Inflammatory macrophage treated with lipopolysaccharide for 1 hour (primary cell): Measurements from ENCODE around the gene DHFR.
"Not testable (repeated sequence)": the region's sequence is repeated elsewhere in the genome, so short reads cannot be mapped to it uniquely, and the experiment has no call there.

Experiments used
- DNase-seq, 2 donors: peaks; one replicate each; pipeline ENCODE4 v3.0.0-alpha.2; 2020 to 2022

The DHFR gene

DNA sequence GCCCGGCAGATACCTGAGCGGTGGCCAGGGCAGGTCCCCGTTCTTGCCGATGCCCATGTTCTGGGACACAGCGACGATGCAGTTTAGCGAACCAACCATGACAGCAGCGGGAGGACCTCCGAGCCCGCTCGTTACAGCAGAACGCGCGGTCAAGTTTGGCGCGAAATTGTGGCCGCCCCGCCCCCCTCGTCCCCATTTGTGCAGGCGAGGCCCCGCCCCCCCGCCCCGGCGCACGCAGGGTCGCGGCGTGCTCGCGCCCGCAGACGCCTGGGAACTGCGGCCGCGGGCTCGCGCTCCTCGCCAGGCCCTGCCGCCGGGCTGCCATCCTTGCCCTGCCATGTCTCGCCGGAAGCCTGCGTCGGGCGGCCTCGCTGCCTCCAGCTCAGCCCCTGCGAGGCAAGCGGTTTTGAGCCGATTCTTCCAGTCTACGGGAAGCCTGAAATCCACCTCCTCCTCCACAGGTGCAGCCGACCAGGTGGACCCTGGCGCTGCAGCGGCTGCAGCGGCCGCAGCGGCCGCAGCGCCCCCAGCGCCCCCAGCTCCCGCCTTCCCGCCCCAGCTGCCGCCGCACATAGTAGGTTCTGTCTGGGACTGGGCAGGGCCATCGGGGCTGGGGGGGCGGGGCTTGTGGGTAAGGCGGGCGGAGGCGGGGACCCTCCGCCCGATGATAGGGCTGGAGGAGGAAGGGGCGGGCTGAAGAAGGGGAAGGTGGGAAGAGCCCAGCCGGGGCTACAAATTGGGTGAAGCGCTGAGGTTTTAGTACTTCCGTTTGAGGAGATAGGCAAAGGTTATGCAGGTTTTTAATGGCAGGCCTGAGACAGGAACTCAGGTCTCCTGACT, at the start of gene DHFR, which contains the start of gene MSH3:
DHFR (minus strand) TSS at position 593 of the 840 bp plus-strand sequence; CDS start at position 99, 494 bp downstream.
MSH3 (plus strand) TSS at position 262 of the 840 bp plus-strand sequence; CDS start at position 338, 76 bp downstream.
- peak; percentile 88 to 90 for DNase-seq

DNA sequence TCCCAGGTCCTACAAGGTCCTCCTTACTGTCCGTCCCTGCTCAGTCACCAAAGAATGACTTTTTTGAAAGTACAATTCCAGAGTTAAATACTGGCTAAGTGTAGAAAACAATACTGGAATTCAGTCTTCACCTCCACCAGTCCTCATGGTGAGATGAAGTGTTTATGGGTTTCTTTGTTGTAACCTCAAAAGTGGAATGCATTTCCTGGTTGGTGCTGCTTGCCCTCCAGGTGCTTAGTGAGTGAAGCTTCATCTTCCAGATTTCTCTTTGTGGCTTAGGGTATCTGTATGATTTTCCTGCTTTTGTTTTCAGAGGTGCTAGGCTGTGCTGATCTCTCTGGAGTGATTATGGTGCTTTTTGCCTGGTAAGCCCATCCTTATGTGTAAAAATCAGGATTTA, 49.4 kb upstream of the DHFR start:
- no peak for DNase-seq

DNA sequence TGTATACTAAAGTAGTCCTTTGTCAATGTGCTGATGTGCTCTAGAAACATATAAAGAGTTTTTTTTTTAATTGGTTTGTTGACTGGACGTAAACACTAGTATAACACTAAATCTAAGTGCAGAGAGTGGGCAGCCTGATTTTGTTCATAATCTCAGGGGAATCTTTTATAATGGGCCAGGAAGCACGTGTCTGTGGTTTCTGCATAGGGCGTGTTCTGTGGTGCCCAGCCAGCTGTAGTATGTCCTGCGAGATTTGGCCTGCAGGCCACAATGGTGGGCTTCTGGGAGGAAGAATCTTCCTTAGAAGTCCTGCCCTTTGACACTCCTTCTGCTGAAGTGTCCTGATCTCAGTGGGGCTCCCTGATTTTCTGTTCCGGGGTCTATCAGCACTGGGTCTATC, 49.0 kb upstream of the DHFR start:
- no peak for DNase-seq

DNA sequence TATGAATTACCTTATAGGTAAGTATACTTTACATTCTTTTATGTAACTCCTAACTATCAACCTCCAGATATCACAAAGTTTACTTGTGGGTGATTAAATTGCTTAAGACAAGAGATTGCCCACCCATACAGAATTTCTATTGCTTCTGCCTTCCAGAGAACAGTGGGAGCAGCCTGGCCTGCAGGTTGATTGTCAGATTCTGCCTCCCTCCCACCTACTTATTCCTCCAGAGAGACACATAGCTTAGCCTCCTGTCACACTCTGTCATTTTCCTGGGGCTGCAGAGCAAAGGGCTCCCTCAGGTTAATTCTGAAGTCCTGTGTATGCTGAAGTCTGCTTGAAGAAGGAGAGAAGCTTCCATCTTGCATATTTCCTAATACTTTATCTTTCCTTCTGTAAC, 48.5 kb upstream of the DHFR start:
- DNase-seq = no peak

DNA sequence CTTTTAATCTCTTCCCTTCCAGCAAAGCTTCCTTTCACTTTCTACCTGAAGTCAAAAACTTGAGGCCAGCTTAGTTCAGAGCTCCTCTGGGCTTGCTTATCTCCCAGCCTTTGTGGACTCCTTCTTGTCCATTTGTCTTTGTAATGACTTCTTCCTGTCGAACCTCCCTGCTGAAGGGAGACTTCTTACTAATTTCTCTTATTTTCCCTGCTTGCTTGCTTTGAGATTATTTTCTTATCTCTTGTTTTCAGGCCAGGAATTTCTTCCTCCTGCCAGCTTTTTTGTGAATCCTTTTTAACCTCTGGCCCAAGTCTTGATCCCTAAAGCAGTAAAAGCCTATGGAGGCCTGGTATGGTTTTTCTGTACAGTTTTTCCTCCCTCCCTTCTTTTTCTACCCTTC, 46.8 kb upstream of the DHFR start:
- no peak for DNase-seq

DNA sequence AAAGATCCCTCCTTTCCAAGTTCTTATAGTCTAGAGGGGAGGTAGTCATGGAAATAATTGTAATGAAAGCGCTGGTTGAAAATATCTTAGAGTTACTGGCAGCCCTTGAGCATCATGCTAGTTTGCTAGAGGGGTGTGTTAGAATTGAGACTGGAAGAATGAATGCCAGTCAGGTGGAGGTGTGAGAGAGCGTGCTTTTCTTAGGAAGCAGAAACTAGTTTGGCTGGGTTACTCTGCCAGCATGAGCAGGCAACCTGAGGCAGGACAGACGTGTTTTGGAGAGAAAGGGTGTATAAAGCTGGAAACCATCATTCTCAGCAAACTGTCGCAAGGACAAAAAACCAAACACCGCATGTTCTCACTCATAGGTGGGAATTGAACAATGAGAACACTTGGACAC, 43.6 kb upstream of the DHFR start:
- DNase-seq = no peak

DNA sequence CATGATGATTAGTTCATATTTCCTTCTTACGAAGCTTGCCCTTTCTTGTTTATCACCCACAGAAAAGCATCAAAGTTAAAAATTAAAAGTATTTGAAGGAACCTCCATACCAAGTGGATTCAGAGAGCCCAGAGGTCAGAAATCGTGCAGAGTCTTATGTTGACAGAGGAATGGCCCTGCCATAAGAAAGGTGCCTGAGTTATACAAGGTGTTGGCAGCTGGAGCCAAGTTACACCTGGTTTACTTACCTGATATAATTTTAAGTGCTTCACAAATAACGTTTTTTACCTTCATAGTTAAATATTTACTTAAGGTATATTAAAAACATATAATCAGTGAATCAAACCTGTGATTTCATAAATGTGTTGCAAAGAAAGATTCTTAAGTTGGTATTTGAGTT, 42.3 kb upstream of the DHFR start:
- DNase-seq = no peak

DNA sequence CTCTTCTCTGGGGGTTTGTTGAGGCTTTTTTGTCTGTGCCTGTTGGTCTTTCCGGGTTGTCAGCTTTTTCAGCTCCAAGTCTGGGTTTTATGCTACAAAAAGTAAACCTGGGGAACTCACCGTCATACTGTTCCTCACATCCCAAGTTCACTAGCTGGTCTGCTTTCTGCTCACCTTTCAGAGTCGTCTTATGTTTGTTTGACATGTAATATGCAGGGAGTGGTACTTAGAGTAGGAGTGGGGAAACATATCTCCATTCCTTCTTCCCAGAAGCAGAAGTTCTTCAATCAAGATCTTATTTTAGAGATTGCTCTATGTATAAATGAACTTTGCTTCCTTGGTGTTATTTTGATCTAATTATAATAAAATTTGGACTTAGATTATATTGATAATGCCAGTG, 41.7 kb upstream of the DHFR start:
- no peak for DNase-seq

DNA sequence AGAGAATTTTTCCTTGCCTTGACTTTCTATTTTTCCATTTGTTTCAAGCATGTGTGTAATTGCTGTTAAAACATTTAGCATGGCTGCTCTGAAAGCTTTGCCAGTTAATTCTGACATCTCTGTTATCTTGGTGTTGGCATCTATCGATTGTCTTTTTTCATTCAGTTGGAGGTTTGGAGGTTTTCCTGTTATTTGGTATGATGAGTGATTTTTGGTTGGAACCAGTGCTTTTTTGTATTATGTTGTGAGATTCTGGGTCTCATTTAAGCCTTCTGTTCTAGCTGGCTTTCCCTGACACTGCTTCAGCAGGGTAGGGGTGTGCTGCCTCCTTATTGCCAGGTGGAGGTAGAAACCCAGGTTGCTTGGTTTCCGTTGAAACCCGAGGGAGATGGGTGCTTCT, 40.9 kb upstream of the DHFR start:
- no peak for DNase-seq

DNA sequence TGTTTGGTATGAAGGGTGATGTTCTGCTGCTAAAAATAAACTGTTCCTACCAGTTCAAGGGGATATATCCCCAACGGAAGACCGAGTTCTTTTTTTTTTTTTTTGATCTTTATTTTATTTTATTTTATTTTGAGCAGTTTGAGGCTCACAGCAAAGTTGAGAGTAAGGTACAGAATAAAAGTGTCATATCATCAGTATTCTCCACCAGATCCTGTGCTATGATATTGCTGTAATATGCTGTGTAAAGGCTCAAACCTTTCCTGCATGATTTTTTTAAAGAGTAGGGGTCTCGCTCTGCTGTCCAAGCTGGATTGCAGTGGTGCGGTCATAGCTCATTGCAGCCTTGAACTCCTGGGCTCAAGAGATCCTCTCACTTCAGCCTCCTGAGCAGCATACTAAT, 34.8 kb upstream of the DHFR start:
- no peak for DNase-seq

DNA sequence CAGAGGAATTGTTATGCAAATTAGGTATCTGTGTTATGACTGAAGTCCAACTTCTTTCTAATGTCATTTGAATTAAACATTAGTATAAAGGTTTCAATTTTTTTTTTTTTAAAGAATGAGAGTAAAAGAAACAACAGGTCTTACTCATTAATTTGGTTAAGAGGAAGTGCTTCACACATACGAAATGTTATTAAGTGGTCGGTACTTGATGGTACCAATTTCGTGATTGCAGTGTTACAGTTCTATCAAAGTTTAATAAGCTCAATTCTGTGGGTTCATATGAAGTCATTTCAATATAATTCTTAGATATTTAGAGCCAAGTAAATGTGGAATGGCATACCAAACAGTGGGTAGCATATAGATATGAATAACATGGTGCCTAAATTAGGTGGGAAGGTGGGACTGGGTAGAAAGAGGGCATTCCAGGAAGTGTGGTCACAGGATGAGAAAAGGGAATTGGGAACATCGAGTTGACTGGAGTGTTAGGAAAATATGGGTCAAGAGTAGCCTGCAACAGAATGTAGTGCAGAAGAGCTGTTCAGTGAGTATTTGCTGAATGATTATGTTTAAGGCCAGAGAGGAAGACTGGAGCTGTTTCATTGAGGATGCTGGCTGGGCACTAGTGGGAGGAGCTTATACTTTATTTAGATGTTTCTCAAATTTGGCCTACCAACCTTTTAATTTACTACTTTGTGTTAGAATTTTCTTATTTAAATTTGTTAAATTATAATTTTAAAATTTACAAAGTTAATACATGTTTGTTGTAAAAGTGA, 34.1 kb upstream of the DHFR start:
- no peak for DNase-seq

DNA sequence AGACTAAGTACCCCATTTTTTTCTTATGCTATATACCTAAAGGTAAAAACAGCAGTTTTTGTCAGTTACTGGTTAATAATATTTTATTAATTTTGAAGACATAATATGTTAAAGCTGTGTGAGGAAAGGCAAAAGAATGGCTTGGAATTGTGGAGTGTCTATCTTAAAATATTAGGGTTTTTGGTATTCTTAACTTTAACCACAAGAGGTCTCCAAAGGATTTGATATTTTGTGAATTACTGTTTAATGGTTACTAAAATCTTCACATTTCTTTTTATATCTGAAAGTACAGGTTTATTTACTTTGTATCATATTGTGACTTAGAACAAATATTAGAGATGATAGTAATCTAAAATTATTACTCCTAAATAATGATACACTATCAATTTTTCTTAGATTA, 32.0 kb upstream of the DHFR start:
- peak; percentile 3 to 33 for DNase-seq

DNA sequence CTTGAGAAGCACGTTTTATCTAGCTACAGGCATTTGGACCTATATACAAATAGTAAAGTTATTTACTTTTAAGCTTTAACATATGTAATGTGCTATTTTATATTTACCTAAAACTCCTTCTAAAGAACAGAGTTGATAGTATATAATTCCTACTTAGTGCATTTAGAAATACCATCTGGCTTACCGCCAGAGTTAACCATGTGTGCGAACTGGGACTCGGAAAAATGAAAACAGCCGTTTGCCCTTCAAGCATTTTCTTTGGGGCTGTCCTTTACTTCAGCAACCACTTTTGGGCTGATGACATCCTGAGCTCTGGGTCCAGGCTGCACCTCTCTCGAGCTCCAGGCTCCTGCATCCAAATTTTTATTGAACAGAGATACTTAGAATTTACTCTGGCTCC, 21.9 kb upstream of the DHFR start:
- no peak for DNase-seq

DNA sequence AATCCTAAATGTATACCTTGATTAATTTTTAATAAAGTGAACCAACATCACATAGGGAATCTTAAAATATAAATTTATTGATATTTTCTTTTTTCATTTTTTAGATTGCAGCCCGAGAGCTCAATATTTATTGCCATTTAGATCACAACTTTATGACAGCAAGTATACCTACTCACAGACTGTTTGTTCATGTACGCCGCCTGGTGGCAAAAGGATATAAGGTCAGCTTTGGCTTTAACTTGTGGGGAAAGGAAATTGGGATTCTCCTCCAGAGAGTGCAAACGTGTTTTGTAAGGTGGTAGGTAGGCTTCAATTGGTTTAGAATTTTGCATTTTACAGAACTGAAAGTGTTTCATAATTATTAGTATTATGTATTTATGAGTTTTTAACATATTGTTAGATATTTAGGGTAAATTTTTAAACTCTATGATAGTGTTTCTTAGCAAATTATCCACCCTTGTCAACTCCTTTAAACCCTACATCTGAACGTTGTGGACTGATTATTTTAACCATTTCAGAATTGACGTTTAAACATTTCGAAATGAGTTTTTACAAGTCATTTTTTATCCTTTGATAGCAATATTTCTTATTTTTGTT, 17.5 kb upstream of the DHFR start:
- peak; percentile 49 to 85 for DNase-seq

DNA sequence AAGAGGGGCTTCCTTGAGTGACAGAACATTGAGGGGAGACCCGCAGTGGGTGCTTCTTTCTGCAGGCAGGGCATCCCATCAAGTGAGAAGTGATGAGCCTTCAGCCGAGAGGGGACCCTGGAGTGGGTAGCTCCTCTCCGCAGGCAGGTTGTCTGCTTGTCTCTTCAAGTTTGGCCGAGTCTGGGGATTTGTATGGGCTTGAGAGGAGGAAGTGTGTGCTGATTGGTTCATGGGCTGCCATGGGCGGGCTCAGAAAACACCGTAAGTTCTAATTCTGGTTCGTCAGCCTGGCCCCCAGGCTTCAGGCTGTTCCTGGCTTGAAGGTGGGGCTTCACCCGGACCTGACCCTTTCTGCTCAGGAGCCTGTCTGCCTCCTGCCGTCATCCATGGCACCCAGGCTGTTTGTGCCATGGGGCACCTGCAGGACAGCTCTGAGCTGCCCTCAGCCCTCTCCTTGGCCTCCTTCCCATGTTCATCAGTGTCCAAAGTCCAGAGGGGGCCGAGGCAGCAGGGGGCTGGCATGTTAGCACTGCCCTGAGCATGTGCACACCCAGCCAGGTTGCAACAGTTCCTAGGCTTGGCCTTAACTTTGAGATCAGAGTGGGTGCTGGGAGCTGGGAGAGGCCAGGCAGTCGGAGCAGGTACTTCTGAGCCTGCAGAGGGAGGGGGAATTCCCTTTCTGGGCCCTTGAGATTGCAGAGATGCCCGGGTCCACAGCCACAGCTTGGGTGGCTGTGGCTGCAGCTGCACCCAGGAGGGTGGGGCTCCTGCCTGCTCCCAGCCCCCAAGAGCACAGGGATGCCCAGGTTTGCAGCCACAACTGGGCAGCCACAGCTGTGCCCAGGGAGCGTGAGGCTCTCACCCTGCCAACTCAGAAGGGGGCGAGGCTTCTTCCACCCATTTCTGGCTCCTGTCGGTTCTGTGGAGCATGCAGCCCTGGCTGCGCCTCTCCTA, 13.5 kb upstream of the DHFR start:
- DNase-seq = no peak

DNA sequence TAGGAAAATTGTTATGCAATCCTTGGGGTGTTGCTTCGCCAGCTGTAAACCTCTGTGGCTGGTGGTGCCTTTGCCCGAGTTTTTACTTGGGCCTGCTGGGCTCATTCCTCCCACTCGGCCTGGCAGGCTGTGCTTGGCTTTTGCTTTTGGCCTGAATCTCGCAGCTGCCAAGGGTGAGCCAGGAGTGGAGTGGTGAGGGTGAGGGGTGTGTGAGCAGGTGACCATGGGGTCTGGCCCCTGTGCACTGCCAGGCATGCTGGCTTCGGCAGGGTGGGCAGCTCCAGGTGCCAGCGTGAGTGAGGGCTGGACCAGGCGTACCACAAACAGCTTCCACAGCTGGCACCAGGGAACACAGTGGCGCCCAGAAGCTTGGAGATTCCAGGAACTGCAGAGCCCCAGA, 12.6 kb upstream of the DHFR start:
- no peak for DNase-seq

DNA sequence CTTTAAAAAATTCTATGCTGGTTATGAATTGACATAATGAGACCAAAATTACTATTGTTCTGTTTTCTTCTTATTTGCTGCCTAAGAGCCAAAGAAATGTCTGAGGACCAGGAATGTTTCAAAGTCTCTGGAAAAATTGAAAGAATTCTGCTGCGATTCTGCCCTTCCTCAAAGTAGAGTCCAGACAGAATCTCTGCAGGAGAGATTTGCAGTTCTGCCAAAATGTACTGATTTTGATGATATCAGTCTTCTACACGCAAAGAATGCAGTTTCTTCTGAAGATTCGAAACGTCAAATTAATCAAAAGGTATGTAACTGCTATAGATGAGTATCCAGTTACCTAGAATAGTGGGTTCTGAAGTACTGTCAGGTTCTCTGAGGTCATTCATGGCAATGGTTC, 10.3 kb upstream of the DHFR start:
- no peak for DNase-seq

DNA sequence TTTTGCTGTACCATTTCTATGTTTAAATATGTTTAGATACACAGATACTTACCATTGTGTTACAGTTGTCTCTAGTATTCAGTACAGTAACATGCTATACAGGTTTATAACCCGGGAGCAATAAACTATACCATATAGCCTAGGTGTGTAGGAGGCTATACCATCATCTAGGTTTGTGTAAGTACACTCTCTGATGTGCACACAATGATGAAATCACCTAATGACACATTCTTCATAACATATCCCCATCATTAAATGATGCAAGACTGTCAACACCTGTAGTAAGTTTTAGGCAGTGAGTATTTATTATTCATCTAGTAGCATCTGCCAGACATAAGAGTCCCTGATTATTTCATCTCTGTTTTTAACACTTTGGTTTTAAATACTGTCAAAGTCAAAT, 7.3 kb upstream of the DHFR start:
- no peak for DNase-seq

DNA sequence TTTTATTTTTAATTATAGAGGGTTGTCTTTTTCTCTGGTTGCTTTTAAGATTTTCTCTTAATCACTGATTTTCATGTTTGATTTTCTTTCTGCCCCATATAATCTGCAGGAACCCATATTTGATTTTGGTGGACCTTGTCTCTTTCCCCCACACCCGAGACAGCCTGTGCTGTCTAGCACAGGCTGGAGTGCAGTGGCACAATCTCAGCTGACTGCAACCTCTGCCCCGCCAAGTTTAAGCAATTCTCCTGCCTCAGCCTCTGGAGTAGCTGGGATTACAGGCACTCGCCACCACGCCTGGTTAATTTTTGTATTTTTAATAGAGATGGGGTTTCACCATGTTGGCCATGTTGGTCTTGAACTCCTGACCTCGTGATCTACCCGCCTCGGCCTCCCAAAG, 5.9 kb upstream of the DHFR start:
- not testable (repeated sequence) for DNase-seq

DNA sequence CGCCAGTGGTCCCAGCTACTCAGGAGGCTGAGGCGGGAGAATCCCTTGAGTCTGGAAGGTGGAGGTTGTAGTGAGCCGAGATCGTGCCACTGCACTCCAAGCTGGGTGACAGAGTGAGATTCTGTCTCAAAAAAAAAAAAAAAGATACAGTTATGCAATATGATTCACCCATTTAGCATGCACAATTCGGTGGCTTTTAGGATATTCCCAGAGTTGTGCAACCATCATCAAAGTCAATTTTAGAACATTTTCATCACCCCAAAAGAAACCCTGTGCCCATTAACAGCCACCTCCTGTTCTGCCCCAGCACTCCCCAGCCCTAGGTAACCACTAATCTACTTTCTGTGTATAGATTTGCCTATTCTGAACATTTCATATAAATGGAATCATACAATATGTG, 4.3 kb upstream of the DHFR start:
- DNase-seq = peak; percentile 36 to 51

DNA sequence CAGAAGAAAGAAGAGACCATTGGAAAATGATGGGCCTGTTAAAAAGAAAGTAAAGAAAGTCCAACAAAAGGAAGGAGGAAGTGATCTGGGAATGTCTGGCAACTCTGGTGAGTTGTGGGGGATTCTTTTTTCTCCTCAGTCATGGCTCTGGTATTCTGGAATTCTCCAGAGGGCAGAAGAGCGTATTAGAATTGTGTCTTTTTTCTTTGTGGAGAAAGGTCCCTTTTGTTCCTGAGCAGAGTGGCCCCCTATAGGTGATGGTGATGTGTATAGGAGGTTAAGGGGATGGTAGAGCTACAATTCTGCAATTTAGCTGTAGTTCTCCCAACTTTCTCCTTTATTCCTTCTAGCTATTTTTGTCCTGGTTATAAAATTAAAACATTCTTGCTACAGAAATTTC, 1.6 kb upstream of the DHFR start:
- no peak for DNase-seq

DNA sequence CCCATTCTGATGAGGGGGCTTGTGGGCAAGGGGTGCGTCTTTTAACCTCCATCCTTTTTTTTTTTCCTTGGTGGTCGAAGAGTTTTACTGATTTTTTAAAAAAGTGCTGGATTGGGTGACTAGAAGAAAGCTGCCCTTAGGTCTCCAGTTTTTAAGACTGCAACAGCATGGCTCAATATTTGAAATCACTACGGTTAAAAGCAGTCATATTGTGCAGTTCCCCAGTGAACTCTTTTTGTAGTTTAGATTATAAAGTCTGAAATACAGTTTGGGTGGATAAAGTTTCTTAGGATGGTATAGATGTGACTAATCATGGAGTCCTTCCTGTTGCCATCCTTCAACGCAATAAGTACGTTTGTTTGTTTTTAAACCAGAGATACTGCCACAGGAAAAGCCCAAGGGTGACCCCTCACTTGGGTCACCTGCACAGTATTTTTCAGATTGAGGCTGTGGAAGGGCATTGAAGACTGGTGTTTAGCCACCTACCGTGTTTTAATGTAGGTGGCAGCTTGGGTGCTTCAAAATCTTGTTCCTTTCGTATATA, 520 bp upstream of the DHFR start:
- DNase-seq = peak in 1 of 2 donors; percentile 3
